GM12878 (cell line): ENCODE results near the gene RRBP1. TPM values are rescaled to one million over a fixed set of nuclear protein-coding genes. Genes with fewer than 3 reads are reported as not detected.

ENCODE experiments used
- ATAC-seq: fragments of 200-7000 bp; cut with Tn5 transposase; 3 replicates; pipeline ENCODE4 v1.9.1; 2020; ENCODE audit warnings: mild to moderate bottlenecking, moderate library complexity
- BruUV-seq: library from RNA; stranded (reverse); fragments of 400-500 nt; replicated peaks from 2 replicates; lab custom pipeline; 2021; lab: Mats Ljungman, UMichigan
- CTCF ChIA-PET: fragments of 300-600 bp; sonication (Branson Sonifier 250); formaldehyde crosslinking; extraction: SDS; loops from one replicate; lab custom pipeline; 2021; ENCODE audit warnings: inconsistent platforms; lab: Yijun Ruan, JAX
- POLR2A ChIA-PET: fragments of 350-600 bp; formaldehyde crosslinking; extraction: SDS; loops from one replicate; lab custom pipeline; 2021; ENCODE audit warnings: inconsistent platforms; lab: Charles Lee
- RAD21 ChIA-PET: fragments of 300-600 bp; sonication (Branson Sonifier 250); formaldehyde crosslinking; loops from one replicate; lab custom pipeline; 2023; ENCODE audit warnings: antibody characterized with exemption; ENCODE audit not compliant: unreplicated experiment; lab: Charles Lee
- SMC1A ChIA-PET: fragments of 300-600 bp; sonication (Branson Sonifier 250); formaldehyde crosslinking; loops from one replicate; lab custom pipeline; 2023; ENCODE audit not compliant: unreplicated experiment, uncharacterized antibody; lab: Charles Lee
- DNase-seq: peaks from one replicate; pipeline ENCODE4 v3.0.0-alpha.2; 2011; ENCODE audit warnings: low read depth, low spot score
- FAIRE-seq: peaks from 3 replicates; lab custom pipeline; 2011; peaks lifted over from hg19 to GRCh38; lab: Jason Lieb, UNC
- H2AFZ ChIP-seq: 2 replicates; pipeline ENCODE4 v1.6.0; 2011; ENCODE audit warnings: low read depth, low read length, control low read depth; ENCODE audit not compliant: control insufficient read depth
- H3K27ac ChIP-seq: 2 replicates; pipeline ENCODE4 v1.5.1; 2011; ENCODE audit warnings: control low read depth; ENCODE audit not compliant: control insufficient read depth, insufficient read depth
- H3K27me3 ChIP-seq, 2 experiments: replicated peaks in 1 of 2; 2 replicates each; pipeline versions ENCODE4 v1.6.0 to v1.6.1; 2011; ENCODE audit warnings: low read length in 1 of 2; ENCODE audit not compliant: control insufficient read depth in 2 of 2, insufficient read depth in 2 of 2
- H3K36me3 ChIP-seq, 2 experiments: 2 replicates each; pipeline ENCODE4 v1.5.1; 2011; ENCODE audit warnings: low read length in 1 of 2; ENCODE audit not compliant: control insufficient read depth in 2 of 2, insufficient read depth in 2 of 2
- H3K4me1 ChIP-seq: 2 replicates; pipeline ENCODE4 v1.6.1; 2011; ENCODE audit warnings: mild to moderate bottlenecking, low read length, moderate library complexity, mixed read lengths; ENCODE audit not compliant: control insufficient read depth, insufficient read depth
- H3K4me2 ChIP-seq: 2 replicates; pipeline ENCODE4 v1.6.0; 2011; ENCODE audit warnings: control low read depth; ENCODE audit not compliant: control insufficient read depth, insufficient read depth
- H3K4me3 ChIP-seq: fragments of 200-600 bp; sonication (generic); 2 replicates; pipeline ENCODE4 v1.5.1; 2016
- H3K79me2 ChIP-seq: 2 replicates; pipeline ENCODE4 v1.6.0; 2011; ENCODE audit warnings: low read length; ENCODE audit not compliant: control insufficient read depth, insufficient read depth
- H3K9ac ChIP-seq: 2 replicates; pipeline ENCODE4 v1.8.0; 2011; ENCODE audit warnings: low read length, control low read depth, mixed read lengths; ENCODE audit not compliant: control insufficient read depth, insufficient read depth
- H3K9me3 ChIP-seq: replicated peaks from 3 replicates; pipeline ENCODE4 v1.5.1; 2011; ENCODE audit warnings: mild to moderate bottlenecking, low read length; ENCODE audit not compliant: control insufficient read depth, insufficient read depth
- H4K20me1 ChIP-seq: 2 replicates; pipeline ENCODE4 v1.6.0; 2011; ENCODE audit not compliant: control insufficient read depth, insufficient read depth
- CUX1 ChIP-seq: IDR thresholded peaks from 2 replicates; pipeline ENCODE4 v1.6.1; 2012; ENCODE audit warnings: improper control_type of control experiment, low read depth, low read length; ENCODE audit not compliant: insufficient replicate concordance
- E4F1 ChIP-seq: fragments of 450-650 bp; IDR thresholded peaks from 2 replicates; pipeline ENCODE4 v1.6.1; 2018; ENCODE audit warnings: borderline replicate concordance, mild to moderate bottlenecking; ENCODE audit not compliant: partially characterized antibody
- EZH2 ChIP-seq: IDR thresholded peaks from 2 replicates; pipeline ENCODE4 v1.6.1; 2012; ENCODE audit warnings: low read depth, mild to moderate bottlenecking, control low read depth, inconsistent platforms, low read length, borderline replicate concordance; ENCODE audit not compliant: control insufficient read depth
- IRF5 ChIP-seq: fragments of 450-650 bp; IDR thresholded peaks from 2 replicates; pipeline ENCODE4 v1.6.1; 2017; ENCODE audit warnings: borderline replicate concordance
- NBN ChIP-seq: fragments of 450-650 bp; IDR thresholded peaks from 2 replicates; pipeline ENCODE4 v1.6.1; 2016
- PKNOX1 ChIP-seq: fragments of 450-650 bp; IDR thresholded peaks from 2 replicates; pipeline ENCODE4 v1.6.1; 2016; ENCODE audit warnings: mild to moderate bottlenecking
- POLR2AphosphoS5 ChIP-seq: IDR thresholded peaks from 2 replicates; pipeline ENCODE4 v1.6.1; 2011; ENCODE audit warnings: mild to moderate bottlenecking, low read length, inconsistent platforms
- SP1 ChIP-seq: IDR thresholded peaks from one replicate; pipeline ENCODE4 v1.6.1; 2011; ENCODE audit warnings: low read depth, low read length
- ZNF687 ChIP-seq: fragments of 450-650 bp; IDR thresholded peaks from 2 replicates; pipeline ENCODE4 v1.6.1; 2017; ENCODE audit warnings: mild to moderate bottlenecking, moderate library complexity
- WGBS: methylation state at CpG from one replicate; pipeline ENCODE4 v1.1.6; 2016; ENCODE audit warnings: low lambda C conversion rate; ENCODE audit not compliant: insufficient replicate concordance, insufficient coverage; ENCODE audit errors: missing lambda C conversion rate; 5-methylcytosine and 5-hydroxymethylcytosine counted together
- in situ Hi-C: fragments of 300-500 bp; cut with MboI; formaldehyde crosslinking; loops from 9 replicates; pipeline ENCODE4 v1.14.3; 2018; ENCODE audit warnings: mixed read lengths
- intact Hi-C: fragments of 100-400 bp; cut with micrococcal nuclease; formaldehyde crosslinking; loops from one replicate; pipeline ENCODE4 v1.14.2; 2022; ENCODE audit not compliant: unreplicated experiment
- polyA plus RNA-seq, 11 experiments: library from polyadenylated mRNA; depleted of rRNA in 4 of 11; unstranded in 6 of 11; stranded (reverse) in 5 of 11; fragments of >200 nt; fragmentation: Nextera tagmentation in 4 of 11; fragmentation: Illumina TruSeq in 1 of 11; extraction: Ambion mirVana in 4 of 11; extraction: Trizol in 1 of 11; gene quantifications; 1 replicate in 1 of 11; 2 replicates in 10 of 11; pipeline versions ENCODE4 v1.2.1 to v1.2.3, GENCODE V29; 2011 to 2016; ENCODE audit warnings: inconsistent platforms in 2 of 11, missing spikeins in 2 of 11, low read depth in 1 of 11
- total RNA-seq, 4 experiments: library from RNA; depleted of rRNA in 3 of 4; stranded (reverse); fragments of >200 nt in 3 of 4; fragmentation: Illumina TruSeq in 1 of 4; extraction: Trizol in 1 of 4; gene quantifications; 2 replicates each; pipeline versions ENCODE4 v1.2.1 to v1.2.3, GENCODE V29; 2013 to 2021

RRBP1 gene
- total and polyA plus RNA-seq, 10 of the 15 experiments (the other 5 are each of a cell fraction or from before 2014, with no cell fraction given), result 1.2 to 57.4 (median 24.6) TPM

- Histone ChIP-seq H3K27ac (no peak overlapping the region), H2AFZ (no peak overlapping the region), H3K4me1 (no peaks in the 10 kb centered on the region), H3K27me3 (peaks cover 0 to 3% of the 10 kb centered on the region in 2 experiments; a peak in 1 of 4 replicates), H3K36me3 (no peaks in the 10 kb centered on the region), H3K4me2 (no peak overlapping the region), H3K9ac (no peak overlapping the region), H3K79me2 (no peaks in the 10 kb centered on the region), H3K4me3 (no peak overlapping the region), H4K20me1 (no peaks in the 10 kb centered on the region), H3K9me3 (peaks cover 2% of the 10 kb centered on the region; the same call in 2 of the 3 replicates)
- ChIA-PET CTCF (interaction anchor here (0.7 to 0.9 kb wide), 2 partner anchors 52 to 227 kb away, joined by 3 to 4 read pairs; no protein-coding TSS in a partner anchor), POLR2A (no interaction called here), SMC1A (no interaction called here), RAD21 (interaction anchor here (0.5 kb wide), 1 partner anchor 283 kb away, joined by 3 read pairs; no protein-coding TSS in a partner anchor)
- in situ Hi-C loops (no loop called here), intact Hi-C loops (no loop called here)
- no peak for FAIRE-seq
- no peak for DNase-seq
- no peak for ATAC-seq
- 51% methylated on average over 5 of the region's 5 CpGs for WGBS
- no TSS peak for BruUV-seq
- TF ChIP-seq NBN (no peak), EZH2 (no peak), POLR2AphosphoS5 (no peak), CUX1 (no peak), SP1 (no peak), IRF5 (no peak), ZNF687 (no peak), PKNOX1 (no peak), E4F1 (no peak)
These were observed 49.2 kb upstream of the RRBP1 start for GRCh38 chr20:17731233-17731632.
